Prostate gland (tissue), 2 donors: ENCODE measurements around the gene CSNK2A3.

Experiments
- POLR2A ChIP-seq: fragments of 450-650 bp; IDR thresholded peaks from one replicate; pipeline ENCODE4 v1.6.1; 2016; ENCODE audit warnings: antibody characterized with exemption, mild to moderate bottlenecking
- POLR2AphosphoS5 ChIP-seq: sonication (generic); formaldehyde crosslinking; IDR thresholded peaks from one replicate; pipeline ENCODE4 v1.6.1; 2017; ENCODE audit warnings: antibody characterized with exemption
- TF ChIP-seq, protein P1 (sequence below), 4 experiments: fragments of 200-600 bp in 2 of 4; fragments of 450-650 bp in 2 of 4; sonication (generic) in 2 of 4; IDR thresholded peaks; 1 replicate in 3 of 4; 2 replicates in 1 of 4; pipeline ENCODE4 v1.5.1; 2016 to 2019; ENCODE audit warnings: antibody characterized with exemption in 4 of 4, mild to moderate bottlenecking in 2 of 4, moderate library complexity in 2 of 4

GRCh38 chr11:11382858-11383532, 29.9 kb upstream of the CSNK2A3 start:
- TF ChIP-seq, protein P1, sequence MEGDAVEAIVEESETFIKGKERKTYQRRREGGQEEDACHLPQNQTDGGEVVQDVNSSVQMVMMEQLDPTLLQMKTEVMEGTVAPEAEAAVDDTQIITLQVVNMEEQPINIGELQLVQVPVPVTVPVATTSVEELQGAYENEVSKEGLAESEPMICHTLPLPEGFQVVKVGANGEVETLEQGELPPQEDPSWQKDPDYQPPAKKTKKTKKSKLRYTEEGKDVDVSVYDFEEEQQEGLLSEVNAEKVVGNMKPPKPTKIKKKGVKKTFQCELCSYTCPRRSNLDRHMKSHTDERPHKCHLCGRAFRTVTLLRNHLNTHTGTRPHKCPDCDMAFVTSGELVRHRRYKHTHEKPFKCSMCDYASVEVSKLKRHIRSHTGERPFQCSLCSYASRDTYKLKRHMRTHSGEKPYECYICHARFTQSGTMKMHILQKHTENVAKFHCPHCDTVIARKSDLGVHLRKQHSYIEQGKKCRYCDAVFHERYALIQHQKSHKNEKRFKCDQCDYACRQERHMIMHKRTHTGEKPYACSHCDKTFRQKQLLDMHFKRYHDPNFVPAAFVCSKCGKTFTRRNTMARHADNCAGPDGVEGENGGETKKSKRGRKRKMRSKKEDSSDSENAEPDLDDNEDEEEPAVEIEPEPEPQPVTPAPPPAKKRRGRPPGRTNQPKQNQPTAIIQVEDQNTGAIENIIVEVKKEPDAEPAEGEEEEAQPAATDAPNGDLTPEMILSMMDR (IDR thresholded peaks at IDR 0.05), result no peak
- TF ChIP-seq POLR2A, result no peak
- TF ChIP-seq POLR2AphosphoS5, result no peak
